NCI-H2081 (cell line): Measurements from ENCODE around the gene ZNF605.
"Not testable (repeated sequence)": the region's sequence is repeated elsewhere in the genome, so short reads cannot be mapped to it uniquely, and the experiment has no call there.

Experiments
- DNase-seq, 2 experiments: peaks; one replicate each; lab custom pipeline; 2025; lab: John Stamatoyannopoulos, UW

Gene ZNF605

DNA sequence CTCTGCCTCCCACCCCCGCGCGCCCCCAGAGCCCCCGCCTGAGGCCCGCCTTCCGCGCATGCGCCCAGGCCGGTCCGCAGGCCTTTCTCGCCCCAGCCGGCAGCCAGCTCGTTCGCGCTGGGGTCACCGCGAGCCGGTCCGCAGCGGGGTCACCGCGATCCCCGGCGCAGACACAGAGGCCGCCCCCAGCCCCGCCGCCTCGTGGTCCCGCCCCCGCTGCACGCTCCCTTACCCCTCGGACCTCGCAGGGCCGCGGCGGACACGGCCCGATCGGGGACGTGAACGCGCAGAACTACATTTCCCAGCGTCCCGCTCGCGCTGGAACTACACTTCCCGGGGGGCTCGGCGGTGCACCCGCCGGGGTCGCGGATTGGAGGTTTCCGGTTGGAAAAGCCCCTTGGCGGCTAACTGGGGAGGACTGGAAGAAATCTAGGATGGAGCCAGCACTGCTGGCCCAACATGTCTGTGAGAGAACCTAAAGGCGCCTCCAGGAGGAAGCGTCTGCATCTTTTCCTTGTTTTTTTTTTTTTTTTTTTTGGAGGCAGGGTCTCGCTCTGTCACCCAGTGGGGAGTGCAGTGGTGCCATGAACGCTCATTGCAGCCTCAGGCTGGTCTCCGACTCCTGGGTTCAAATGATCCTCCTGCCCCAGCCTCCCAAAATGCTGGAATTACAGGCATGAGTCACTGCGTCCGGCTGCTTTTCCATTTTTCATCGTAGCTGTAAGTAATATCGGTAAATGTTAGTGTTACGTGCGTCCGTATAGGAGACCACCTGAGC is at the start of gene ZNF605:
Gene ZNF605, minus strand, starts transcription at position 296 of the 778 bp plus-strand sequence. CDS start 10,671 bp downstream, outside the sequence.
- DNase-seq, result peak; percentile 90 to 91

DNA sequence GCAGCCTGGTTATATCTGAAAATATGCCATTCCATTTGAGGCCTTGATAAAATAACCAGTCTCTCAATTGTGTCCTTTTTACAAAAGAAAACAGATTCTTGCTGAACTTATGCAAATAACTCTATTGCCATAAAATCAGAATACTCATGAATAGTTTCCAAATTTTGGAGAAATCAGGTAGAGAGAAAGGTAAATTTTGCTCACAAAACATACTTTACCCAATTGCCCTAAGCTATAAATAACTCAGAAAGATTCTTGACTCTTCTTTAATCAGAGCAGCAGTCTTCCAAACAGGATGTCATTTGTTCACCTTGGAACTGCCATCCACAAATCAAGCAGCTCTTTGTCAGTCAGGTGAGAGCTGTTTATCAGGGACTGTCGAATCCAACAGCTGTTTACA is 42.6 kb upstream of the ZNF605 start:
- no peak for DNase-seq

DNA sequence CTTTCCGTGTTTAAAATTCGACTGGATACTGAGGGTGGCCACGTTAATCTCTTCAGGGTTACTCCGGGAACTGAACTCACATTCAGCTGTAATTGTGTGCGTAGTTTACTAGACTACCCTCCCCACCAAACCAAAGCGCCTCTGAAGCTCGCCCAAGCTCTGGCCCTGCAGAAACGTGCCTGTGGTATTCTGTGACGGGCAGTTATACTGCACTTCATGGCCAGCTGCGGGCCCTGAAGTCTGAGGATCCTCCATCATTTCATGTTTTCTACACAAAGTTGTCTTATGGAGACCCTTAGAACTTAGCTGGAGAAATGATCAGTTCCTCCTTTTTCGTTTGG is 30.7 kb upstream of the ZNF605 start:
- peak in 1 of 2 experiments; percentile 23 for DNase-seq

DNA sequence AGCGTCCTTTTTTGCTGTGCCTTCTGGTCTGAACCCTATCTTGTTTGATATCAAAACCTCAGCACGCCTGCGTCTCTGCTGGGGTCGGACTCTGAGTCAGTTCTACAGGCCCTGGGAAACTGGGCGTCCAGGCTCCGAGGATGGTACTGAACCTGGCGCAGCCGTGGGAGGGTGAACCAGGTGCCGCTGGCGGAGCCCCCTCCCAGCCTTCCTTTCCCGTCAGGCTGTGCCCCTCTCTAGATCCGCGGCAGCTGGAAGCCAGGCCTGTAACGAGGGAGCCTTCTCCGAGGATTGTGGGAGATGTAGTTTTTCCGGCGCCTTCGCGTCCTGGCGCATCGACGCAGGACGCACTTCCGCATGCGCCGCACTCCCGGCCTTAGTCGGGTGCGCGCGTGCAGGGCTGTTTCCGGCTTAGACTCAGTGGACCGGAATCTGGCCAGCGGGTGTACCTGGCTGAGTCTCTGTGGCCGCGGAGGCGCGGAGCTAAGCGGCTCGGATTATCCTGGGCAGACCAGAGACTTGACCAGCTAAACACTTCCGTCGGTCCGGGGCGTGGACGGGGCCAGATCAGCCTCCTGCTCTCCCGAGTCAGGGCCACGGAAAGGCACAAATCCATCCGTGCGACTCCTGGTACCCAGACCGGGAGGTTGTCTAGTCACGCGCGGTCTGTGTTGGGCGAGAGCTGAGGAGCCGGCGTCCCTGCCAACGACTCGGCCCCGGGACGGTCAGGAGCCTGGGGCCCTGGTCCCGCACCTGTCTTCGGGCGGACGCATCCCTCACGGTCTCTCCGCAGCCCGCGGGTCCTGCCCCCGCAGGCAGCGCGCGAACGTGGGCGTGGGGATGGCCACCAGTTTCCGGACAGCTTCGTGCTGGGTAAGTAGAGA is 30.1 kb upstream of the ZNF605 start, which contains the start of gene ZNF26:
Gene ZNF26, plus strand, starts transcription at position 367 of the 884 bp plus-strand sequence. Its CDS starts 474 bp downstream, at position 841.
- peak; percentile 97 to 98 for DNase-seq

GRCh38 chr12:132976870-132977269 is 20.8 kb upstream of the ZNF605 start:
- peak in 1 of 2 experiments; percentile 9 for DNase-seq

DNA sequence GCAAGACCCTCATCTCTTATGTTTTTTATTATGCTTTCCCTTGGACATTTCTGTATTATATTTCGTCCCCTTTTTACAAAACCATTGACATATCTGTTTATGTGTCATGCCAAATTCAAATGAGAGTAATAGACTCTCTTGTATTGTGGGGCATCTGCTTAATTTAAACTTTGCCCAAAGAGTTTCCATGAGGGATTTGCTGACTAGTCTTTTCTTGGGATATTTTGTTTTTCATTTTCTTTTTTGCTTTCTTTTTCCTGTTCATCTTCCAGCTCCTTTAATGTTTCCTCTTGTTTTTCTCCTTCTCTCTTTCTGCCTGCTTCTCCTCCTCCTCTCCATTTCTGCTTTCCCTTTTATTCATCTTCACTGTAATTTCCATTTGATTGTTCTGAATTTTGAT is 16.3 kb upstream of the ZNF605 start:
- DNase-seq, result no peak

DNA sequence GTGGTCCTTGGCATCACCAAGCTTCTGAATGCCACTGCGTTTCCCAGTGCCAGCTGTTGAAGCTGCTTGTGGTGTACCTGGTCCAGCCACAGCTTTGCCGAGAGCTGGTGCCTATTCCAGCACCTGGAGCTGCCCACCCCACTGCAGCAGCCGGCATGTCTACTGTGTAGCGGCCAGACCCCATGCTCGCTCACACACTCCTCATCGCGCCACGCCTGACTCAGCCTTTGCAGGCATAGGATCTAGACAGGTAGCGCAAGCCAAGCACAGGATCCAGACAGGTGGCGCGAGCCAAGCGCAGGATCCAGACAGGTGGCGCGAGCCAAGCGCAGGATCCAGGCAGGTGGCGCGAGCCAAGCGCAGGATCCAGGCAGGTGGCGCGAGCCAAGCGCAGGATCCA is 11.6 kb upstream of the ZNF605 start:
- DNase-seq, result no peak

DNA sequence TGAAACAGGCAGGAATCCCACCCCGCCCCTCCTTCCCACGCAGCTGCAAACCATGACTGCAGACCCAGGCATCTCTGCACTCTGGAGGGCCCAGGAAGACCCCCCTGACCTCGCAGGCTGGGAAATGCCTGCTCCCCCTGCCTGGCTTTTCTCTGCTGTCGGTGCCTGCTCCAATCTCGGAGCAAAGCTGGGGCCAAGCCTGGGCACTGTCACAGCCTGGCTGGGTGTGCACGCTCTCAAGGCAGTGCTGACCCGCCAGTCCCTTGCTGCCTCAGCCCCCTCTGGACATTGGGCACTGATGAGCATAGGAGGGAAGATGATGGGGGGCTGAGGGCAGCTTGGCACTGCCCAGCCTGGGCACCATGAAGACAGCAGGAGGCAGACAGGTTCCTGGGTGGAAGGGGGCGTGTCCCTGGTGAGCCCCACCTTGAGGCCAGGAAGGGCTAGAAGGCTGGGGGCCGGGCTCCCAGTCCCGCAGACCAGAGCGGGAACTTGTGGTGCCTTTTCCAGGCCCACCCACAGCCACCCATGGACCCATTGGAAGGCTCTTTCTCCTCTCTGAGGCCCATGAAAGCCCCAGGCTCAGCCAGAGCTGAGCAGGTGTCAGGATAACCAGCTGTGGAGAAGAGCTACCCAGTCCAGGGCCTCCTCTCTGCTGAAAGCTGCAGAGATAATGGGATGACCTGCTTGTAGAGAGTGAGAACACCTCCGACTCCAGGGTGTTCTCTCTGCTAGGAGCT is 10.7 kb upstream of the ZNF605 start:
- no peak for DNase-seq

DNA sequence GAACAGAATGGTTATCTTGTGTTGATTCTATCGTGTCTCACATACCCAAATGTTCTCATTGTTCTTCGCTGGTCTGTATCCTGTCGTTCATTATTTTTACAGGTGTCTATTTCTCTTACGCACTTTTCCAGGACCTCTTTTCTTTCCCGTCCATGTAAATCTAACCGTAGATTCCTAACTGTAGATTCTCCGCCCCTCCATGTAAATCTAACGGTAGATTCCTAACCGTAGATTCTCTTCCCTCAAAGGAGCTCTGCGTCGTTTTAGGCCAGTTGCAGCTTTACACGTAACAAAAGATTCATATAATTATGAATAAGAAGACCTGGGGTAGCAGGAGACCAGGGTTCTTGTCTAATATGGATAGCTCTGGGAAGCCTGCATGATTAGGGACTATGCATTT is 9.7 kb upstream of the ZNF605 start:
- no peak for DNase-seq

DNA sequence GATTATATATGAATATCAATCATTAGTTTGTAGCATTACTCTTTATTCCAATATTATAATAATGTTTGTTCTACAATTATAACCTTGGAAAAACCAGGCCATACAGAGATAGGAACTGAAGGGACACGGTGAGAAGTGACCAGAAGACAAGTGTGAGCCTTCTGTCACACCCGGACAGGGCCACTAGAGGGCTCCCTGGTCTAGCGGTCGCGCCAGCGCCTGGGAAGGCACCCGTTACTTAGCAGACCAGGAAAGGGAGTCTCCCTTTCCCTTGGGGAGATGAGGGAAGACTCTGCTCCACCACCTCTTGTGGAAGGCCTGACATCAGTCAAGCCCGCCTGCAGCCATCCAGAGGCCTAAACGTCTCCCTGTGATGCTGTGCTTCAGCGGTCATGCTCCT is 7.8 kb upstream of the ZNF605 start:
- not testable (repeated sequence) for DNase-seq

GRCh38 chr12:132961790-132962189 is 5.7 kb upstream of the ZNF605 start:
- not testable (repeated sequence) for DNase-seq

DNA sequence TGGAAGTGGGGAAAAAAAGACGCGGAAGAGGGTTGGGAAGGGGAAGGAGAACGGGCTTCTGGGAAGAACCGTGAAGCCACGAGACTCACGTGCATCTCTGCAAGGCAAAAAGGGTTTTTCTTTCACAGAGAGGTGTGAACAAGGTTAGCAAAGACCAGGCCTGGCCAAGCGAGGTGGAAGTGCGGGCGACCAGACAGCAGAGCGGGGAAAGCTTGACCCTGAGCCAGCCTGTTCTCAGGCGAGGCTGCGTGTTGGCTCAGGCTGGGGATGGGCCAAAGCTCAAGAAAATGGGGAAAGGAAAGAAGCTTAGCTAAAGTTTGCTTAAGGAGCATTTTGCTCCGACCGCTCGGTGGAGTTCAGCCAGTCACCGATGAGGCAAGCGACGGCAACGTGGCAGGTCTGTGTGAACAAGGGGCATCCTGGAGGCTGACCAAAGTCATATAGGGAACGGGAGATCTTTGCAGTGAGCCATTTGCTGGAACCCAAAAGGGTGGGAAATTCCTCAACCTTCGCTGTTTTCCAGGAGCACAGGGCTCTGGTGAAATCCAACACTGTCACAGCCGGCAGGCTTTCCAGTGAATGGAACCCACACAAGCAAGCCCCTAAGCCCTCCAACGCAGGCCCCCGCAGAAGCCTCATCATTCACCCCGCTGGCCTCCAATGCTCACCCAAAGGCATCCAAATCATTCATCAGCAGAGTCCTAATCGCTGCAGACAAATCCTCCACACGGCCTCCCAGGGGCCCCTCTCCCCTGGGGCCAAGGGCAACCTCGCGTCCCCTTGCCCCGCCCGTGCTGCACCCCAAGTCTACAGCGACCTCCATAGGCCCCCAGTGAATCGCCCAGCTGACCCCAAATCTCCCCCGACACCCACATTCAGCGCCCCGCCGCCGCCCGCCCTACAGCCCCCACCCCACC is 754 bp downstream of the ZNF605 start:
- peak; percentile 30 to 39 for DNase-seq

DNA sequence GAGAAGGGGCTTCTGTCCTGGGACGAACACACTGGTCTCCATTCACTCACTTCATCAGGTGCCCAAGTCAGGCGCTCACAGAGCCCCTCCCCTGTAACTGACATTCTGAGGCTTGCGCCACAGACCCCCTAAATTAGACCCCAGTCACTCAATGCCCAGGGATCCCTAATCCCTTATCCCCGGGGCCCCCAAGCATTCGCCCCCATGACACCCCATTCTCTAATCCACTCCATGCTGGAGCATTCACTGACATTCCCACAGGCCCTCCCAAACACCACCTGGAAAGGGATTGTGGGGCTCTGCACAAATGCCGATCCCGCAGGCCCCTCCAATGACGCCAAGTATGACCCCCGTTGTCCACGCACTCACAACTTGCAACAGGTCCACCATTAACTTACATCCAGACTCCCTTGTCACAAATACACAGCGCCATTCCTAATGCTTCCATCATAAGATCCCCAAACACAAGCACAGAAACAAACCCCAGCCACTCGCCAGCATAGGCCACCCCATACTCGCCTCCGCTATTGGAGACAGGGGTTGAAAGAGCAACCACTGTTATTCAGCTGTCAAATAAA is 1.5 kb downstream of the ZNF605 start:
- DNase-seq, result no peak

GRCh38 chr12:132953771-132954170 is 2.3 kb downstream of the ZNF605 start:
- no peak for DNase-seq

- DNase-seq, result no peak
These were observed 3.0 kb downstream of the ZNF605 start for GRCh38 chr12:132953163-132953425.

DNA sequence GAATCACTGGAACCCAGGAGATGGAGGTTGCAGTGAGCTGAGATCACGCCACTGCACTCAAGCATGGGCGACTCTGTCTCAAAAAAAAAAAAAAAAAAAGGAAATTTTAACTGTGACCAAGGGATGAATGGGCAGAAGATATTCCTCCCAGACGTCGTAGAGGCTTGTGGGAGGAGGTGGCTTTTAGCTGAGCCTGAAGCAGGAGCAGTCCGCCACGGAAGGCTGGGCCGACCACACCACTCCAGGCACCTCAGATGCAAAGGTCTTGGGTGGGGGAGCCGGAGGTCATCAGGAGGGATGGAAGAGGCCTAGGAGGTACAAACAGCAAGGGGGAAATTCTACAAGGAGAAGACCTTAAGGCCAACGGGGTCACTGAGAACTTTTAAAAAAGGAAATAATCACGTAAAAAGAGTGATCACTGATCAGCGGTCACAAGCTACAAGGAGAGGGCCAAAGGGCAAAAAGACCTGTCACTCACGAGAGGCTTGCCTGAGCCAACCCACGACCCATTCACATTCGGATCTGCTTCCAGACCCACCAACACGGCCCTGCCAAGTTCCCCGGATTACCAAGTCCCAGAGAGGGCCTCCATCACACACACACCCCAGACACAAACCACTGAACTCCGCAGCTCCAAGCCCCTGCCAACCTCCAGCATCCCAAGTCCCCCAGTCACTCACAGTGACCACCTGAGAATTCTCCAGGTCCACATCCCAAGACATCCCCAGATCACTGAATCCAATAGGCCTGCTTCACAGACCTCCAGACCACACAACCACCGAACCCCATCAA is 3.5 kb downstream of the ZNF605 start:
- no peak for DNase-seq

GRCh38 chr12:132951649-132952048 is 4.5 kb downstream of the ZNF605 start:
- DNase-seq, result no peak

DNA sequence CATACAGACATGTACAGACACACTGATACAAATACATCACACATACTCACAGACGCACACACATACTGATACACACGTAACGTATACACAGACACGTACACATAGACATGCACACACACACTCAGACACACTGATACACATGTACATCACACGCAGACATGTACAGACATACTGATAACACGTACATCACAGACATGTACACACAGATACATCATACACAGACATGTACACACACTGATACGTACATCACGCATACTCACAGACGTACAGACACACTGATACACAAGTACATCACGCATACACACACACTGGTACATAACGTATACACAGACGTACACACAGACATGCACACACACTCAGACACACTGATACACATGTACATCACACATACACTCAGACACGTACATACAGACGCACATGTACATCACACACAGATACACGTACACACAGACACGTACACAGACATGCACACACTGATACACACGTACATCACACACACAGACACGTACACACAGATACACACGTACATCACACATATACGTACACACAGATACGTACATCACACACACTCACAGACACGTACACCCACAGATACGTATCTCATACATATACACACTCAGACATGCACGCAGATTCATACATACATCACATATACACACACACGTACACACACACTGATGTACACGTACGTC is 5.1 kb downstream of the ZNF605 start:
- no peak for DNase-seq

DNA sequence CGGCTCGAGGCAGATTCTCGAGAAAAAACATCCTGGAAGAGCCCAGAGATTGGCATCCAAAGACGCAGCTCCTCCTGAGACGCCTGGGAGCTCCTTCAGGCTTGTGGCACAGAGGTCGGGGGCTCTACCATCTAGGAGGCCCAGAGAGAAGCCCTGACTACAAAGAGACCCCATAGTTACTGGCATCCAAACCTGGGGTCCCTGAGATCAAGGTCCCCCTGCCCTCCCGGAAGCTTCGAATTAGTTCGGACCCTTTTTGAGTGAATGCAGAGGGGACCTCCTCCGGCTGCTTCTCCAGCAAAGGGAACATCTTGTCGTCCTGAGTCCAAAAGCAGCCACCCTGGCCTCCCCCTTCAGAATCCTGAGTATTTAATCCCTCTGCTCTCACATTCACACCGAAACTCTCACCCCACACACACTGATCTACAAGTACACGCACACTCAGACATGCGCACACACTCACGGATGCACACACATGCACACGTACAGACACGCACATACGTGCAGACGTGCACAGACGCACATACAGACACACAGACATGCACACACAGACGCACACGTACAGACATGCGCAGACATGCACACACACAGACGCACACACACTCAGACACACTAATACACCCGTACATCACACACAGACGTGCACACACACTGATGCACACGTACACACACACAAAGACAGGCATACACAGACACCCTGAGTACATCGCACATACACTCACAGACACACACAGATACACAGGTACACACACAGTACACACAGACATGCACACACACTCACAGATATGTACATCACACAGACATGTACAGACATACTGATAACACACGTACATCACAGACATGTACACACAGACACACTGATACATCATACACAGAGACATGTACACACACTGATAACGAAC is 5.9 kb downstream of the ZNF605 start:
- no peak for DNase-seq
